ENCODE data around the gene PLEKHM3.

PLEKHM3 gene

GRCh38 chr2:207984765-207985480, 40.4 kb downstream of the PLEKHM3 start:
- Histone ChIP-seq H3K9ac (ENCODE audit: low read length) (no peak overlapping the region), H3K9me2 (replicated peaks; ENCODE audit: insufficient read depth, low read length) (no peaks in the 10 kb centered on the region), H3K27ac (ENCODE audit: low read depth, low read length) (no peak overlapping the region), H3K9me3 (ENCODE audit: insufficient read depth, low read length) (no peaks in the 10 kb centered on the region), H3K27me3 (ENCODE audit: low read length) (no peaks in the 10 kb centered on the region), H3F3A (ENCODE audit: insufficient read depth) (no peaks in the 10 kb centered on the region), H3K4me2 (ENCODE audit: low read depth, low read length, poor library complexity, severe bottlenecking) (no peak overlapping the region), H4K20me1 (ENCODE audit: low read depth, low read length) (no peaks in the 10 kb centered on the region), H3K4me3 (ENCODE audit: insufficient read depth, low read length, poor library complexity, severe bottlenecking) (no peak overlapping the region), H3K36me3 (ENCODE audit: low read length) (no peaks in the 10 kb centered on the region), H2AFZ (ENCODE audit: low read depth, low read length, severe bottlenecking) (no peak overlapping the region), H3K79me2 (ENCODE audit: insufficient read depth, low read length) (no peaks in the 10 kb centered on the region)
- TF ChIP-seq, protein P1, sequence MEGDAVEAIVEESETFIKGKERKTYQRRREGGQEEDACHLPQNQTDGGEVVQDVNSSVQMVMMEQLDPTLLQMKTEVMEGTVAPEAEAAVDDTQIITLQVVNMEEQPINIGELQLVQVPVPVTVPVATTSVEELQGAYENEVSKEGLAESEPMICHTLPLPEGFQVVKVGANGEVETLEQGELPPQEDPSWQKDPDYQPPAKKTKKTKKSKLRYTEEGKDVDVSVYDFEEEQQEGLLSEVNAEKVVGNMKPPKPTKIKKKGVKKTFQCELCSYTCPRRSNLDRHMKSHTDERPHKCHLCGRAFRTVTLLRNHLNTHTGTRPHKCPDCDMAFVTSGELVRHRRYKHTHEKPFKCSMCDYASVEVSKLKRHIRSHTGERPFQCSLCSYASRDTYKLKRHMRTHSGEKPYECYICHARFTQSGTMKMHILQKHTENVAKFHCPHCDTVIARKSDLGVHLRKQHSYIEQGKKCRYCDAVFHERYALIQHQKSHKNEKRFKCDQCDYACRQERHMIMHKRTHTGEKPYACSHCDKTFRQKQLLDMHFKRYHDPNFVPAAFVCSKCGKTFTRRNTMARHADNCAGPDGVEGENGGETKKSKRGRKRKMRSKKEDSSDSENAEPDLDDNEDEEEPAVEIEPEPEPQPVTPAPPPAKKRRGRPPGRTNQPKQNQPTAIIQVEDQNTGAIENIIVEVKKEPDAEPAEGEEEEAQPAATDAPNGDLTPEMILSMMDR (IDR thresholded peaks at IDR 0.05; ENCODE audit: insufficient read depth, low read length, poor library complexity, severe bottlenecking): no peak

DNA sequence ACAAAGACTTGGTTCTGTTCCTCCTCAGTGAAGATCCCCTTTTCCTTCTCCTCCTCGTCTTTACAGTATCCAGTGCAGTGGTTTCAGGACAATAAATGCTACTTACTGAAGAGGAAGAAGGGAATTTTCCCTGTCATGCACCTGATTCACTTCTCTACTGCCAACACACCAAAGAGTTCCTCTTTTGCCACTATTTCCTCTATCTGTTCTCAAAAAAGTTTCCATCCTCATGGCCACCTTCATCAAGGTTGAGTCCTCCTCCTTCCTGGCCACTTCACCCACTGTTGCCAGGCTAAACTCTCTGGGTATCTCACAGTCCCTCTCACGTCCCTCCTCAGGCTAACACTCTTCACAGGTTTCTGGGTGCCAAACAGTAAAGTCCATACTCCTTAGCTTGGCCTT, 41.7 kb downstream of the PLEKHM3 start:
- H3K4me3 ChIP-seq (ENCODE audit: insufficient read depth, low read length, poor library complexity, severe bottlenecking): no peak overlapping the region
- no peaks in the 10 kb centered on the region for H4K20me1 ChIP-seq (ENCODE audit: low read depth, low read length)
- H3K27ac ChIP-seq (ENCODE audit: low read depth, low read length): no peak overlapping the region
- no peak overlapping the region for H3K4me2 ChIP-seq (ENCODE audit: low read depth, low read length, poor library complexity, severe bottlenecking)
- no peak overlapping the region for H2AFZ ChIP-seq (ENCODE audit: low read depth, low read length, severe bottlenecking)
- TF ChIP-seq, protein P1 (IDR thresholded peaks at IDR 0.05; ENCODE audit: insufficient read depth, low read length, poor library complexity, severe bottlenecking): no peak
- no peak for TF ChIP-seq EZH2phosphoT487 (conservative IDR thresholded peaks at IDR 0.05; ENCODE audit: low read length)
- H3K9ac ChIP-seq (ENCODE audit: low read length): no peak overlapping the region
- no peaks in the 10 kb centered on the region for H3K79me2 ChIP-seq (ENCODE audit: insufficient read depth, low read length)
- no peaks in the 10 kb centered on the region for H3K36me3 ChIP-seq (ENCODE audit: low read length)
- no peaks in the 10 kb centered on the region for H3K27me3 ChIP-seq (ENCODE audit: low read length)
- no peaks in the 10 kb centered on the region for H3K9me2 ChIP-seq (replicated peaks; ENCODE audit: insufficient read depth, low read length)
- no peaks in the 10 kb centered on the region for H3F3A ChIP-seq (ENCODE audit: insufficient read depth)
- no peaks in the 10 kb centered on the region for H3K9me3 ChIP-seq (ENCODE audit: insufficient read depth, low read length)

DNA sequence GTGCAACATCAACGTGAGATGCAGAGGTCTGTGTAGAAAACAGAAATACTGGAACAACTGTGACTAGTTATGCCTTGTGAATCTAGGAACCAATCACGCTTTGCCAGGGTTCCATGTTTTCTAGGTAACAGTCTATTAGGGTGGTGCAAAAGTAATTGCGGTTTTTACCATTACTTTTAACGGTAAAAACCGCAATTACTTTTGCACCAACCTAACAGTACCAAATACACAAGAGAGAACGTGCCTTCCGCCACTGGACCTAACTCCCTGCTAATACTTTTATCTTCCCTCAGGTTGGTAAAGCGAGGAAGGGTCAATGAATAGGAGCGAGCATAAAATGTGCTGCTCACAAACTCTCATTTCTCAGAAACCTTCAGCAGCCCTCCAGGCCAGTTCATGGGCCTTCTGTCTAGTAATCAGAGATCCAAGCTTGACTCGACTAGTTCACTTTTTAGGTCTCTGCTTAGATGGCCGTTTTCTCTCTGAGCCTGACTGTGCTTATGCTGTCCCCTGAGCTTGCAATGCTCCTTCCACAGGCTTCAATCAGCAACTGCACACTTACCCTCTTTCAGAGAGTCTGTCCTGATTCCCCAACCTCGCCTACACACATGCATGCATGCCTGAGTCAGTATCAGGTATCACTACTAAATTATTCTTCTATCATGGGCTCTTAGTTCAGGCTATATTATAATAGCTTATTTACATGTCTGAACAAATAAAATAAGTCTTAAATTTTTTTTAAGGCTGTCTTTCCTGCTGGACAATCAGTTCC, 47.0 kb downstream of the PLEKHM3 start:
- Histone ChIP-seq H3K36me3 (ENCODE audit: low read length) (no peaks in the 10 kb centered on the region), H3K79me2 (ENCODE audit: insufficient read depth, low read length) (no peaks in the 10 kb centered on the region), H3K4me3 (ENCODE audit: insufficient read depth, low read length, poor library complexity, severe bottlenecking) (no peak overlapping the region), H3K4me2 (ENCODE audit: low read depth, low read length, poor library complexity, severe bottlenecking) (no peak overlapping the region), H2AFZ (ENCODE audit: low read depth, low read length, severe bottlenecking) (no peak overlapping the region), H3K27me3 (ENCODE audit: low read length) (no peaks in the 10 kb centered on the region), H3F3A (ENCODE audit: insufficient read depth) (no peaks in the 10 kb centered on the region), H4K20me1 (ENCODE audit: low read depth, low read length) (no peaks in the 10 kb centered on the region), H3K9ac (ENCODE audit: low read length) (no peak overlapping the region), H3K27ac (ENCODE audit: low read depth, low read length) (no peak overlapping the region), H3K9me2 (replicated peaks; ENCODE audit: insufficient read depth, low read length) (no peaks in the 10 kb centered on the region), H3K9me3 (ENCODE audit: insufficient read depth, low read length) (no peaks in the 10 kb centered on the region)
- no peak for TF ChIP-seq EZH2phosphoT487 (conservative IDR thresholded peaks at IDR 0.05; ENCODE audit: low read length)
- TF ChIP-seq, protein P1 (IDR thresholded peaks at IDR 0.05; ENCODE audit: insufficient read depth, low read length, poor library complexity, severe bottlenecking): no peak
